Mammary epithelial cell (primary cell): Measurements from ENCODE around the gene RTBDN.
"Not testable (repeated sequence)": the region's sequence is repeated elsewhere in the genome, so short reads cannot be mapped to it uniquely, and the experiment has no call there.

Experiments
- CTCF ChIP-seq, 2 donors: IDR thresholded peaks in 1 of 2; conservative IDR thresholded peaks in 1 of 2; 2 replicates each; pipeline ENCODE4 v1.5.1; 2011 to 2012; ENCODE audit warnings: inconsistent platforms in 2 of 2, low read length in 2 of 2, mild to moderate bottlenecking in 2 of 2, control low read depth in 1 of 2, low read depth in 1 of 2; ENCODE audit not compliant: insufficient read depth in 1 of 2; ENCODE audit errors: extremely low read depth in 1 of 2
- EZH2 ChIP-seq: IDR thresholded peaks from 2 replicates; pipeline ENCODE4 v1.6.1; 2012; ENCODE audit warnings: low read length, inconsistent platforms, borderline replicate concordance

- TF ChIP-seq CTCF (conservative IDR thresholded peaks at IDR 0.05 in 1 of 2, IDR thresholded peaks at IDR 0.05 in 1 of 2; ENCODE audit: extremely low read depth in 1 of 2, insufficient read depth in 1 of 2, low read depth in 1 of 2, low read length in 2 of 2); EZH2: not testable (repeated sequence)
Observed at GRCh38 chr19:12797607-12798006, 36.8 kb downstream of the RTBDN start.
